CD4-positive, alpha-beta T cell treated with Interleukin-21 for 1 hour (primary cell): Measurements from ENCODE around the gene KCNK3.
"Not testable (repeated sequence)": the region's sequence is repeated elsewhere in the genome, so short reads cannot be mapped to it uniquely, and the experiment has no call there.

Experiments
- DNase-seq: peaks from one replicate; pipeline ENCODE4 v3.0.0-alpha.2; 2020

KCNK3 gene

DNA sequence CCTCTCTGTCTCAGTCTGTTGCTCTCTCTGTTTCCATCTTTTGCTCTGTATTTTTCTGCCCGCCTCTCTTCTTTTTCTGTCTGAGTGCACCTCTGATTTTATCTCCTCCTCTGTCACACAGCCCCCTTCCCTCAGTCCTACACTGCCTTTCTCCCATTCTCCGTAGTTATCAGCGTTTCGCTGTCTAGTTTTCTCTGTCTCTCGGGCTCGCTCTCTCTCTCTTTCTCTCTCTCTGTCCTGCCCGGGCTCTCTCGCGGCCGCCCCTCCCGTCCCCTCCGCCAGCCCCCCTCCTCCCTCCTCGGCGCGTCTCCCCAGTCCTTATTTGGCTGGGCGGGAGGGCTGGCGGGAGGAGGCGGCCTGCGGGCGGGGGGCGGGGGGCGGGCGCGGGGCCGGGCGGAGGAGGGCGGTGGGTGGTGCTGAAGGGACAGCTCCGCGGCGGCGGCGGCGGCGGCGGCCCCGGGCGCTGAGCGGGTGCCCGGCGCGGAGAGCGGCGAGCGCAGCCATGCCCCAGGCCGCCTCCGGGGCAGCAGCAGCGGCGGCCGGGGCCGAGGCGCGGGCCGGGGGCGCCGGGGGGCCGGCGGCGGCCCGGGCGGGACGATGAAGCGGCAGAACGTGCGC lies at the start of gene KCNK3:
Gene KCNK3, plus strand, starts transcription at position 444 of the 618 bp plus-strand sequence. Its CDS starts 154 bp downstream, at position 598.
- peak; percentile 16 for DNase-seq

DNA sequence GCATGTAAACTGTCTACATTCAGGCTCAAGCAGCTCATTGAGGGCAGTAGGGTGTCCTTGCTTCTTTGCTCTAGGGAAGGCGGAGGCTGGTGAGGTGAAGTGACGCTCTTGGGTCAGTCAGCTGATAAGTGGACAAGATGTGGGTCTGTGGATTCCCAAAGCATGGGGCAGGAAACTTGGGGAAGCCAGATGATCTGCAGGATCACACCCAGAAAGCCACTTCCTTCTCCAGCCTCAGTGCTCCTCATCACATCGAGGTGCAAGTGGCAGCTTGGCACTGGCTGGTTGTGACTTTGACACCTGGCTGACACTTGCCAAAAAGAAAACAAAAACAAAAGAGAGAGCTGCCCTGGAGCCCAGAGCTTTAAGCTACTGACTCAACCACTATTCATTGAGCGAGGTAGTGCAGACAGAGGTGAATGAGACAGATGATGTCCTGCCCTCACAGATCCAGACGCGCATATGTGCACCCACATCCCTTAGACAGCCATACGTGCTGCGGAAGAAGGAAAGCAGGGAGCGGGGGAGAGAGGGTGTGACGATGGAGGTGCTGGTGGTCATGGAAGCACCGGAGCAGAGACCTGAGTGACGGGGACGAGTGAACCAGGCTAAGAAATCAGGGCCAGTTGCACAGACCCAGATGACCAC lies 48.2 kb upstream of the KCNK3 start:
- no peak for DNase-seq

DNA sequence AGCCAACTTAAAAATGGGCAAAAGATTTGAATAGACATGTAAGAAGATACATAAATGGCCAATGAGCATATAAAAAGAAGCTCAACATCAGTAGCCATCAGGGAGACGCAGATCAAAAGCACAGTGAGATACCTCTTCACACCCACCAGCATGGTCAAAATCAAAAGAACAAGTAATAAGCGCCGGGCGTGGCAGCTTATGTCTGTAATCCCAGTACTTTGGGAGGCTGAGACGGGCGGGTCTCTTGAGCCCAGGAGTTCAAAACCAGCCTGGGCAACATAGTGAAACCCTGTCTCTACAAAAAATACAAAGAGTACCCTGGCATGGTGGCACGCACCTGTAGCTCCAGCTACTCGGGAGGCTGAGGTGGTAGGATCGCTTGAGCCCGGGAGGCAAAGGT lies 46.8 kb upstream of the KCNK3 start:
- no peak for DNase-seq

DNA sequence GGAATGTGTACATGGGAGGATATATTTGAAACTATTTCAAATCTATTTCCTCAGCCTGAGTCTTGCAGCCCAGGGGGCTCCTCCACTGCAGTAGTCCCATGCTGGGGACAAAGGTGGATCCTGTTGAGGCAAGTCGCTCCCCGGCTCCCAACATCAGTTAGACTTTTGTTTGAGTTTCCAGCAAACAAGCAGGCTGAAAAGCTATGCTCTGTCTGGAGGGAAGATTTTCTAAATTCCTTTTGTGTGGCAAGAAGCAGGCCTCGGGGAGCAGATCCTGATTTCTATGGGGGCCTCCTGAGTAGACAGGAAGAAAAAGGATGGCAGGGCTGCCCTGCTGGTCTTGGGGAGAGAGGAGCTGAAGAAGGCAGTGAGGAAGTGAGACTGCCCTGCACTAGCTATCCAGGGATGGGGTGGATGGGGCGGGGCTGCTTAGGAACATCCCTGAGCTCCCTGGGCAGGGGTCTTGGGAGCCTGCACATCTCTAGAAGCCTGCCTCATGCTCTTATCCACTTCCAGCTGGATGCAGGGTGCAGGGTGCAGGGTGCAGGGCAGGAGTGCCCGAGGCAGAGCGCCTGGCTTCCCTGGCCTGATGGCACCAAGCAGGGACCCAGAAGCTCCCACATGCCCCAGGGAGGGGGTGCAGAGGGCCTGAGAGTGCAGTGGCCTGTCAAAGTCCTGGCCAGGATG lies 45.4 kb upstream of the KCNK3 start:
- DNase-seq: no peak

DNA sequence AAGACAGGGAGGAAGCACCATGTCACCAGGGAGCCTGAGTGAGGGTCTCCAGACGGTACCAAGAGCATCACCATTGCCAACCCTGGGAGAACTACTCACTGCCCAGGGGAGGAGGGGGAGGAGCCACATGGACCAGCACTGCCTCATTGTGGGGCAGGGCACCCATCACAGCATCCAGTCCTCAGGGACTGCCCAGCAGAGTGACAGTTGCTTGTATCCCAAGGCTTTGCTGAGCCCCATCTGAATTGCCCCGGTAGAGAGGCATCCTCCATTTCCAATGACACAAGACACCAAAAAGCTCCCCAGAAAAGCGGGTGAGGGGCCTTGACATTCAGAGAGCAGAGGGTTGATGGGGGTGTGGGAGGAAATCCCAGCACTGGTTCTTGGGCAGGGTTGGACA lies 44.5 kb upstream of the KCNK3 start:
- no peak for DNase-seq

DNA sequence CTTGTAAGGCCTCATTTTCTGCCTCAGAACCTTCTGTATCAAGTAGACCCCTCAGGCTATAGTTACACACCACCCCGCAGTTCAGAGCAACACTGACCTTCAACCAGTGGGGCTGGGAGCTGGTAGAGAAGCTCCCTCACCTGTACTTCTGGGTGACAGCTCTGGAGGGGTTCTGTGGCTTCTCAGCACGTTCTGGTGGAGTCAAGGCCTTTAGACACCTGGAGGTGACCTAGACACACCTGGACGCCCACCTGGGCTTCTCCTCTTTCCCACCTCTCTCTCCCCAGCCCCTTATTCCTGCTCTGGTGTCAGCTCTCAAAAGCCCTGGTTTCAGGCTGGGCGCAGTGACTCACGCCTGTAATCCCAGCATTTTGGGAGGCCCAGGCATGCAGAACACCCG lies 44.0 kb upstream of the KCNK3 start:
- no peak for DNase-seq

DNA sequence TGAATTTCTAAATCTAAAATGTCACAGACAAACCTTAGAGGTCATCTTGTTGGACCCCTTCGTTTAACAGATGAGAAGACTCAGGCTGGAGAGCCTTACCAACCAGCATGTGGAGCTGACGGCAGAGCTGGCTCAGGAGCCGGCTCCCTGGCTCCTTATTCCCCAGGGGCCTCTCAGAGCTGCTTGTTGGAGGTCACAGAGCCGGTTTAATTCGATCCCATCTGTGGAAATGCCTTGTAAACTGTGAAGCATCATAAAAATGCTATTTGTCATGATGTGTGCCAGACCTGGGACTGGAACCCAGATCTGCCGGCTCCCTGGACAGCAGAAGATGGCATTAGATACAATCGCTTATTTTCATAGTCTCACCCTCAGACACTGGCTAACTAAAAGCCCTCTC lies 43.2 kb upstream of the KCNK3 start:
- no peak for DNase-seq

DNA sequence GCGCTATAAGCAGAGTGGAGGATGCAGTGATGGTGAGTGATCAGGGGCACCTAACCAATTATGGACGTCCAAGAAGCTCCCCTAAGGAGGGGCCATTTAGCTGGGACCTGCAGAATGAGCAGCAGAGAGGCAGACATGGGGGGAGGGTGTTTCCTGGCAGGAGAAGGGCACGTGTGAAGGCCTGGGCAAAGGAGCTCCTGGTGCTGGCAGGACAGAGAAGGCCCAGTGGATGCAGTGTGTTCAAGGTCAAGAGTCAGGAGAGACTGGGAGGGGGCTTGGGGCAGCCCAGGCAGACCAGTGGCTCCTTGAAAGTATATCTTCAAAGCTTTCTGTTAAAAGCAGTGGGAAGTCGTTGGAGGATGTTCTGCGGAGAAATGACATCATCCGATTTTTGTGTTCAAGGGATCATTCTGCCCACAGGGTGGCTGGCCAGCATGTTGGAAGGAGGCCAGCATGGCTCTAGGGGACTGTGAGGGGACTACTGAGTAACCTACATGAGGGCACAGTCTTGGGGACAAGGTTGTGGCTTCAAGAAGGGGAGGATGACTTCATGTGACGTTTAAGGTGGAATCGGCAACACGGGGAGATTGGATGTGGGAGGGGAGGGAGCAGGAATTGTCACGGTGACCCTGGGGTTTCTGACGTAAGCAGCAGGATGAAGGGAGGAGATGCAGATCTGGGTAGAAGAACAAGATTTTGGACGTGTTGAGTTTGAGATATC lies 42.4 kb upstream of the KCNK3 start:
- no peak for DNase-seq

DNA sequence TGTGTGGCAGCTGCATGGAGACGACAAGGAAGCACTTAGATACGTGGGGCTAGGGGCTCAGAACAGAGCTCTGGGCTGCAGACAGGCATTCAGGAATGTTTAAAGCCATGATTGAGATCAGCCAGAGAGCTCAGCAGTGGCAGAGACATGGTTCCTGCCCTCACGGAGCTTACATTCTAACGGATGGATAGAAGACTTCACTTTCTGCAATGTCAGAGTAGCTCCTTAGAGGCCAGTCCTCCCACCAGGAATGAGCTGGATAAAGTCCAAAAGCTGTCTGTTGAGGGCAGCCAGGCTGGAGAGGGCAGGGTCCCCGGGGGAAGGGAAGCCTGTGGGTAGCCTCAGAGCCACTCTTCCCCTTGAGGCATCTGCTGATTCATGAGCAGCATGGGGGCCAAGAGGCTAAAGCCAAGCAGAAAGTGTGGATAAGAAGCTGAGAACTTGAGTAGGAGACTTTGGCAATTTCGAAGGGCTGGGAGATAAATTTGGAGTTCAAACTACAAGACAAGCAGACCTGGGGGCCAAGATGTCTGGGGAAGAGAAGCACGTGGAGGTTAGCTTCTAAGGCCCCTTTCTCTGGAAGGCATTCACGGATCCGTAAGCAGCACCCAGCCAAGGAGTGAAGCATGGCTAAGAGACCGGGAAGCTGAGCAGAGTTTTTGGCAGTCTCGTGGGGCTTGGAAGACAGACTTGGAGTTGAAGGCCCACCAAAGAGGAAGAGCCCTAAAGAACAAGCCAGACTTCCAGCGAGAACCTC lies 41.6 kb upstream of the KCNK3 start:
- no peak for DNase-seq

DNA sequence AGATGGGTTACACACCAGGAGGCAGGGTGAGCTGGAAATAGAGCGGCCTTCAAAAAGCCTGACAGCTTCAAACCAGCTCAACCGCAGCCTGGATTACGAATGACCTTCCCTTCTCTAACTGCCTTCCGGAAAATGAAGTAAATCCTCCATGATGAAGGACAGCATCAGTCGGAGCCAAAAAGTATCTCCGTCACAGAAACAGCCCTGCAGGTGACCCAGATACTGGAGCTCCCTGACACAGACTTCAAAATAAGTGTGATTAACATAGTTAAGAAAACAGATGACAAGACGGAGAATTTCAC lies 41.1 kb upstream of the KCNK3 start:
- DNase-seq: no peak

DNA sequence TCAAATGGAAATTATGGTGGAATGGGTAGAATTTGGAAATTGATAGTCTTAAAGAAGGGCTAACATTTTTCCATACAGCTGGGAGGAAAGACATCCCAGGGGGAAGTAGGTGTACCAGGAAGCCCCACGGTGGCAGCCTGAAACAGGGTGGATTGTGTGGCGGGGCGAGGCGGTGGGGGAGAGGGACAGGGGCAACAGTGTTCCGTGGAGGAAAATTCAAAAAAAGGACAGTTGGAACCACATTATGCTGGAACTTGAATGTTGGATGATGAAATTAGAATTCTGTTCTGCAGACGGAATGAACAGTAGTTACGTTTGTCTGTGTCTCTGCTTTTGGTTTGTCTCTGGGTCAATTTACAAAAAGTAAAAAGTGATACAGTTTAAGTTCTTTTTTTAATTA lies 40.7 kb upstream of the KCNK3 start:
- no peak for DNase-seq

DNA sequence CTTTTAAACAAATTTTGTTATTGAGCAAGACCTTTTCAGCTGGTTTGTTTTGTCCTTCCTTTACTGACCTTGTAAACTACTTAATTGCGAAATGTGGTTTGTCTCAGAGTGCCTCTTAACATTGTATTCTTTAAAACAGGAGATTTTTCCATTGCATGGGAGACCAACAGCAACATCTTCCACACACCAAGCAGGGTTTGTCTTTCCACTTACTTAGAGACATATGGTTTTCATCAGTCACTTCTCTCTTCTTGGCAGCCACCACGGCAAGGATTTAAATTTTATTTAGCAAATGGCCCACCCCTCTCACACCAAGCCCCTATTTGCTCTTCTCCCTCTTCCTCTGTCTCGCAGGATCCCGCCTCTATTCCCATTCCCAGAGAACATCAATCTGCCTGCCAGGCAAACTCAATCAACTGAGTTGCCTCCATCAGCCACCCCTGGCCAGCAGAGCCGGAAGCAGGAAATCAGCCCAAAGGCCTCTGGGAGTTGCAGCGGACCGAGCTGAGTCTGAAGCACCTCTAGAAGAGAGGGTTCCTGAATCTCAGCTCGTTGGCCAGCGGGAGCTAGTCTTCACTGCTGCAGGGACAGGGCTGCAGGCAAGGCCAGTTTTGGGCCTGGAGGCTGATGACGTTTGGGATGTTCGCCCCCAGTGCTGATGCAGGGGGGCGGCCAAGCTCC lies 40.0 kb upstream of the KCNK3 start:
- no peak for DNase-seq

DNA sequence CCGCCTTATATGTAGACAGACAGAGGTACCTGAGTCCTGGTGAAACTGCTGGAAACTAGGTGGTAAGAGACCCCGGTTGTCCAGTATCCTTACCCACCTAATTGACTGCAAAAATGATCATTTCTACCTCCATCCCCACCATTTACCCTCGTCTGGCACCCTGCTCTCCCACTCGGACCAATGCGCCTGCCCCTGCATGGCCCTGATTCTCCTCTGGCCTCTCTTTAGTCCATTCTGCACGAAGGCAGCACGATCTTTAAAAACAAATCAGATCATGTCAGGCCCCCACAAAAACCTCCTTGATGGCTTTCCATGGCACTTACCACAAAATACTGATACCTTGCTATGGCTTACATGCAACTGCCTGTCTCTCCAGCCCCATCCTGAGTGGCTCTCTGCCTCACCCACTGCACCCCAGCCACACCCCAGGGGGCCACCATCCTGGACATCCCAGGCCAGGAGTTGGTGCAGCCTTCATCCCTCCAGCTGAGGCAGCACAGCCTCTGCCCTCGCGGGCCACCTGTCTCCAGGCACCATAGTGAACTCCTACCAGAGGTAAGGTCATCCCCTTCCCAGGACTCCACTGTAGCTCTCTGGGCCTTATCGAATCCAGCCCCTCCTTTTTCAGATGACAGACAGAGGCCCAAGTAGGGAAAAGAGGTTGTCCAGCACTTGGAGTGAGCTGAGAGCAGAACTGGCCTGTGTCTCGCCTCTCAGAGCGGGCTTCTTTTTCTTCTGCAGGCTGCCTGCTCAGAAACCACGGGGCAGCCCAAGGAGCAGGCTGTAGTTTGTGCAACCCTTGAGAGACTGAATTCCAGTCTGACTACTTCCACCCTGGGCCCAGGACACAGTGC lies 39.1 kb upstream of the KCNK3 start:
- no peak for DNase-seq

DNA sequence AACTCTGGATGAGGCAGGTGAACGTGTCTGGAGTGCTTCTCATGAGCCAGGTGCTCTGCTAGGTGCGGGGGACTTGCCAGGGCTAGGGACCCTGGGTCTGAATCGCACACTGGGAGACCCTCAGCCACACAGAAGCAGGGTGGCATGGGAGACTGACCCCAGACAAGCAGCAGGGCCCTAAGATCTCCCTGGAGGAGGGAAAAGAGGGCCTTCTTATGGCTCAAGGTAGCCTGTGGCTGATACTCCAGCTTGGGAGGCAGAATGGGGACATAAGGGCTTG lies 38.5 kb upstream of the KCNK3 start:
- no peak for DNase-seq

DNA sequence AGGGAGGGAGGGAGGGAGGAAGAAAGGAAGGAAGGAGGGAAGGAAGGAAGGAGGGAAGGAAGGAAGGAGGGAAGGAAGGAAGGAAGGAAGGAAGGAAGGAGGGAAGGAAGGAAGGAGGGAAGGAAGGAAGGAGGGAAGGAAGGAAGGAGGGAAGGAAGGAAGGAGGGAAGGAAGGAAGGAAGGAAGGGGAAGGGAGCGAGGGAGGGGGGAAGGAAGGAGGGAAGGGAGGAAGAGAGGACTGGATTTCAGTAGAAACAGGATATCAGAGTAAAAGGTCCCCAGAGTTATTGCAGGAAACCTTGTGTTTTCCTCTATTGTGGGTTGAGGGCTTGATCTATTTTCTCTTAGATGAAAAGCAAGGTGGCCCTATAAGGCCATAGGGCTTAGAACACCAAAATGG lies 37.4 kb upstream of the KCNK3 start:
- DNase-seq: not testable (repeated sequence)

DNA sequence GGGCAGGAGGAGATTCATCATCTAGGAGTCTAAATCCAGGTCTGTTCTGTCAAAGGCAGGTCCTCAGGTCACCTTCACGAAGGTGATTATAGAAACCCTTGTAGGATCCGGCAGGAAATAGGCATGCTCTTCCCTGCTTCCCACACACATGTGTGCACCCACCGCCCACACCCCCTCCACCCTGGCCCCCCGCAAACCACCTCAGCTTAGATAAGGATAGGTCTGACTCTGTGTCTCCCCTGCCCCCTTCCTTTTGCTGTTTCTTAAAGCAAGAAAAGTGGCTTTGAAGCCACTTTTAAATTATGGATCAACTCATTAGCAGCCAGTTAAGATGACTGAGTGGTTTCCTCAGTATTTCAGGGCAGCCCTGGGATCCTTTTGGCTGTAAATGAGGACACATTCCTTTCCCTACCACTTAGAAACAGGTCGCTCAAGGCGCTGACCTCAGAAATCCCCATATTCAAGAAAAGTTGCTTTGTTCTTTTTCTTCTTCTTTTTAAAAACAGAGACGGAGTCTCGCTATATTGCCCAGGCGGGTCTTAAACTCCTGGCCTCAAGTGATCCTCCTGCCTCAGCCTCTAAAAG lies 36.8 kb upstream of the KCNK3 start:
- DNase-seq: no peak

DNA sequence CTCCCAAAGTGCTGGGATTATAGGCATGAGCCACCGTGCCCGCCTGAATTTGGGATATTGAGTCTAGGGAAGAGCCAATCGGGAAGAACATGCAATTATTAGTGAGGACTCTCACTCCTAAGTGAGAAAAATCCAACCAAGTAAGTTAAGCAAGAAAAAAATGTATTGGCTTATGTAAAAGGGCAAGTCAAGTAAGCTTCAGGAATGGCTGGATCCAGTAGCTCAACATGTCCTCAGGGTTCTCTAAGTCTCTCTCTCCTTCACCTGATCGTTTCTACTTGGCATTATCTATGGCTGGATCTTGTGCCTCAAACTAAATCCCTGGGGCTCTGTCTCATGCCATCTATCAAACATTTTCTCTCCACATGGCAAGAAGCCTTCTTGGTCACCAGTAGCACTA lies 35.3 kb upstream of the KCNK3 start:
- DNase-seq: no peak

DNA sequence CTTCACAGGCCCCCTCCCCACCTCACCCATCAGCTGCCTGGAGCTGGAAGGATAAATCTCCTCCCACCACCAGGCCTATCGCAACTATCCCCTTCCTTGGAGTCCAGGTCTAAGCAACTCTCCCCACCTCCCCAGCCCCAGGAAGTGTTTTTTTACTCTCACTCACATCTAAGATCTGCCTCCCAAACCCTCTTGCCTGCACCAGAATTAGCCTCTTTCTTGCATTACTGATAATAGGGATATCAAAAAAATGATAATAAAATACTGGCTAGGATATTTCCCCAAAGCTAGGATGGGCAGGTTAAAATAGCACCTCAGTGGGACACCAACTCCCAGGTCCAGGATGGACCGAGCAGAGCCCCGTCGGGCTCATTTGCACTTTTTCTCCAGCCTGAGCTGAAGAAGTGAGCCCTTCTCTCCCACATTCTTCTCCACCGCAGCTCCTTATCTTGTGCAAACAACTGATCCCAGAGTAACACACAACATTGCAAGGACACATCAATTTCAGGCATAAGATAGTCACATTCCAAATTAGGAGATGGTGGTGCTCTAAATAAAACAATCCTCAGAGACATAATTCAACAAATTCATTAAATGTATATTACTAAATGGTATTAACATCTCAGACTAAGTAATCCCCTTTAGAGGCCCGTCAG lies 33.7 kb upstream of the KCNK3 start:
- no peak for DNase-seq

DNA sequence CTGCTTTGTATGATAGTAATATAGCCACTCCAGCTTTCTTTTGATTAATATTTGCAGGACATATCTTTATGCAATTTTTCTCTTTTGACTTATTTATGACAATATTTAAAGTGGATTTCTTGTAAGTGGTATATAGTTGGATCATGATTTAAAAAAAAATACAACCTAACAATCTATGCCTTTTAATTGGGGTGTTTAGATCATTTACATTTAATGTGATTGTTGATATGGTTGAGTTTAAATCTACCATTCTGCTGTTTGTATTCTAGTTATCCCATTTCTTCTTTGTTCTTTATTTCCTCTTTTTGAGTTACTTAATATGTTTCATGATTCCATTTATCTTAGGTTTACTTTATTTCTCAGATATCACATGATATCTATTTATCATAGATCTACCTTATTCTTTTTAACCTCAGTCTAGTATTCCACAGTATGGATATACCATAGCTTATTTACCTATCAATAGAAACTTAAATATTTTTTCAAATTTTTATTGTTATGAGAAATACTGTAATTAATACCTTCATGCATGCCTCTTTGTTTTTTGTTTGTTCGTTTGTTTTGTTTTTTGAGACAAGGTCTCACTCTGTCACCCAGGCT lies 32.1 kb upstream of the KCNK3 start:
- DNase-seq: no peak

DNA sequence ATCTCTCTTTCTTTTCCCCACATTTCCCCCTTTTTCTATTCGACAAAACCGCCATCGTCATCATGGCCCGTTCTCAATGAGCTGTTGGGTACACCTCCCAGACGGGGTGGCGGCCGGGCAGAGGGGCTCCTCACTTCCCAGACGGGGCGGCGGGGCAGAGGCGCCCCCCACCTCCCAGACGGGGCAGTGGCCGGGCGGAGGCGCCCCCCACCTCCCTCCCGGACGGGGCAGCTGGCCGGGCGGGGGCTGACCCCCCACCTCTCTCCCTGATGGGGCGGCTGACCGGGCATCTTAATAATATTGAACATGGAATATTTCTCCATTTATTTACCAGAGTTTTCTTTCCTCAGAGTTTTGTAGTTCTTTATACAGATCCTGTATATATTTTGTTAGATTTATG lies 27.2 kb upstream of the KCNK3 start:
- not testable (repeated sequence) for DNase-seq

DNA sequence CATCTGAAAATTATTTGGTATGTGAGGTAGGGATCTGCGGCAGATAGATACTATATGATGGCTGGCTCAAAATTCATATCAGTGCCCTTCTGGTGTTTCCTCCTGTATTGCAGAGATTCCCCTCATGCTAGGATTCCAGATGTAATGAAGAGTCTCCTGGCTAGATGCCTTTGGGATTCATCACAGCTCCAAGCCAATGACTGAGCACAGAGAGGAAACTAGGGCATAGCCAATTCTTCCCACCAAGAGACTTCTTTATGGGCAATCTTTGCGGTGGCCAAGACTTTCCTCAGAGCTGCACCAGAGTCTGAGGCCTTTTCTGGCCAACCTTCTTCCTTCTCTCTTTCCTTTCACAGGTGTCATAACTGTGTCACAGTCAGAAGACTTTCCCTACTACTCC lies 25.9 kb upstream of the KCNK3 start:
- no peak for DNase-seq
